HL-60/S4 treated with phorbol 12-myristate 13-acetate at 8.2 ng/mL for 4 days and 3 days (cell line): ENCODE data around the gene TNS2.

Source experiments
- in situ Hi-C: fragments of 300-500 bp; cut with MboI; formaldehyde crosslinking; loops from 2 replicates; pipeline ENCODE4 v1.15.0; 2022; ENCODE audit warnings: low sequenced_read_pairs

TNS2 gene

DNA sequence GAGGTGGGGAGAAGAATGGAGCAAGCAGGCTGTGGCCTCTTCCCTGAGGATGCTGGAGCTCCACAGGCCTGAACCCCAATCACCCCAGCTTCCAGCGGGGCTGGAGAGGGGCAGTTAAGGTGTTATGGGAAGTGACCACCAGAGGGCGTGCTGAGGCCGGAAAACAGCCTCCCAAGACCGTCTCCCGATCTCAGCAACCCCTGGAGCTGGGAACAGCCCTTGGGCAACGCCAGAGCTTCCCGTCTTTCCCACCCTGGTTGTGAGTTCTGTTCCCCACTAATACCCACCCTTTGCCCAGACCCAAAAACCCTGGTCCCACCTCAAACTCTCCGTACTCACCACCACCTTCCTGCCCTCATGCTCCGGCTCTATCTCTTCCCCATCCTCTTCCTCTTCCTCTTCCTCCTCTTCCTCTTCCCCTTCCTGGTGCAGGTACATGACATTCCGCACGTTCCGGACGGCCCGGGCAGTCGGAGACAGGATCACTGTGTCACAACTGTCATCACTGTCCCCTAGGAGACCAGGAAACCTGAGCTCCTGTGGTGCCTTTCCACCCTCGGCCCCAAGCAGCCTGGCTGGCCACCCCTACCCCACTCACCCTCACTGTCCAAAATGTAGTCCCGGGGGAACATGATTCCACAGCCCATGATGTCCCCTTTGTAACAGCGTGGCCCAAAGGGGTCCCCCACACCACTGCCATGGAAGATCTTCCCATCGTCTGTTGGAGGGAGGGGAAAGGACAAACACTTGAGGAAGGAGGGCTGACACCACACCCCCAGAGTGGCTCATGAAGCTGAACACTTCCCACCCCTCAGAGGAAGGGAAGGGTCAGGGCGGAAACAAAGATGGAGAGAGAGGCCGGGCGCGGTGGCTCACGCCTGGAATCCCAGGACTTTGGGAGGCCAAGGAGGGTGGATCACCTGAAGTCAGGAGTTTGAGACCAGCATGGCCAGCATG is 16.4 kb downstream of the TNS2 start:
- in situ Hi-C loops = loop anchor here (25.0 kb wide), 1 partner anchor 221 kb away; the partner anchor contains the start of genes MYG1 and PFDN5

- in situ Hi-C loops = loop anchor here (25.0 kb wide), 1 partner anchor 220 kb away; the partner anchor contains the start of genes MYG1 and PFDN5
Observed at GRCh38 chr12:53067074-53067992, 17.5 kb downstream of the TNS2 start.

DNA sequence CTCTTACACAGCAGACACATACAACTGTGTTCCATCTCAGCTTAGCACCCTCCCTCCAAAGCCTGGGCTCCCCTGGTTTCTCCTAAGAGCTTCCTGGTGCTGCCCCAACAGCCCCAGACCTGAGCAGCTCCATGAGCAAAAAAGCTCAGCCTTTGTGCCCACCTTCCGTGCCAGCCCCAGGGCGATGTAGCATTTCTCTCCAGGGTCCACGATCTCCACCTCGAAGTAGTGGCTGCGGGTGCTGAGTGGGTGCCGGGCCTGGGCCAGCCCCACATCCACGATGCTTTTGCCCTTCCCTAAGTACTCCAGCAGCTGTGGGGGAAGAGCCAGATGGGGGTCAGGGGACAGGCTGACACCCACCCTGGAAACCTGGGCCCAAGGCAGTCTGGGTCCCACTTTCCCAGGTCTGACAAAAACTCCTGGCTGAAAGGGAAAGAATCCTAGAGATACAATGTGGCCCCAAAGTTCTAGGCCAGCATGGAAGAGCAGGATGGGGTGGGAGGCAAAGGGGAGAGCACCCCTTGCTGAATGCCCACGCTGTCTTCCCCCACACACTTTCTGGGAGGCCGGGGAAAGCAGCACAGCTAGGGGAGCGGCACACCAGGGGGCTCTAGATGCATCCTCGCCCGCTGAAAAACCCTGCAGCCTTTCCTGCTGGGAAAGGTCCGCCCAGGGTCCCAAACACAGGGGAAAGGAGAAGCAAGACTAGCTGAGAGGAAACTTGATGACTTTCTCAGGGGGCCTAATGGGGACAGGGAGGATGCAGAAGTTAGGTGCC is 18.3 kb downstream of the TNS2 start:
- in situ Hi-C loops = loop anchor here (25.0 kb wide), 1 partner anchor 219 kb away; the partner anchor contains the start of genes MYG1 and PFDN5

DNA sequence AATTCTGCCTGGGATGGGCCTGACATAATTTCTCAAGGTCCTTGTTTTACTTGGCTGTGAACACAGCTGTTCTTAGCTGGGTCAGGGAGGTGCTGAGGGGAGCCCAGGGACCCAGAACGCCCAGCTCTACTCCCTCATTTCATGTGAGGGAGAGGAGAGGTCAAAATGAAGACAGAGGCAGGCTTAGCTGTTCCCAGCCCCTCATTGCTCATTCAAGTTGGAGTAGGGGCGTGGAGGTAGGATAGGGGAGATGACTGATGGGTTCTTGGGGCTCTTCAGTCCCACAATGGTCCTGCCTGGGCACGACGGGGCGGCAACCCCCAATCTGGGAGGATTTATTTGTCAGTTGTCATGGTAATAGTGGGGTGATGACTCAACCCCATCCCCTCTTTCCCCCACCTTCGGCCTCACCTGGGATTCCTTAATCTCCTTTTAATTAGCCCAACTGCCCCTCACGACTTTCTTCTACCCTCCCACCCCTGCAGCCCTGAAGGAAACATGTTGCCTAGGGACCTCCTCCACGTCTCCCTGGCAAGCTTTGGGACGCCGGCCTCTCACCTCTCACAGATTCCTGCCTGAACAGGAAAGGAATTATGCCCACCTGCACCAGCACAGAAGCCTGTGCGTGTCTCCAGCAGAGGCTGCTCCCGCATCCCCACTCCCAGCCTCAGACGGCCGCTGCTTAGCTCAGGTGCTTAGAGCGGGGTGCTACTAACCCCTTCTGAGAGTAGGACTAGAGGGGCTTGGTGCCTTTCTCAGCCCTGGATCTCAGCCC is 19.1 kb downstream of the TNS2 start:
- in situ Hi-C loops = loop anchor here (25.0 kb wide), 1 partner anchor 218 kb away; the partner anchor contains the start of genes MYG1 and PFDN5

DNA sequence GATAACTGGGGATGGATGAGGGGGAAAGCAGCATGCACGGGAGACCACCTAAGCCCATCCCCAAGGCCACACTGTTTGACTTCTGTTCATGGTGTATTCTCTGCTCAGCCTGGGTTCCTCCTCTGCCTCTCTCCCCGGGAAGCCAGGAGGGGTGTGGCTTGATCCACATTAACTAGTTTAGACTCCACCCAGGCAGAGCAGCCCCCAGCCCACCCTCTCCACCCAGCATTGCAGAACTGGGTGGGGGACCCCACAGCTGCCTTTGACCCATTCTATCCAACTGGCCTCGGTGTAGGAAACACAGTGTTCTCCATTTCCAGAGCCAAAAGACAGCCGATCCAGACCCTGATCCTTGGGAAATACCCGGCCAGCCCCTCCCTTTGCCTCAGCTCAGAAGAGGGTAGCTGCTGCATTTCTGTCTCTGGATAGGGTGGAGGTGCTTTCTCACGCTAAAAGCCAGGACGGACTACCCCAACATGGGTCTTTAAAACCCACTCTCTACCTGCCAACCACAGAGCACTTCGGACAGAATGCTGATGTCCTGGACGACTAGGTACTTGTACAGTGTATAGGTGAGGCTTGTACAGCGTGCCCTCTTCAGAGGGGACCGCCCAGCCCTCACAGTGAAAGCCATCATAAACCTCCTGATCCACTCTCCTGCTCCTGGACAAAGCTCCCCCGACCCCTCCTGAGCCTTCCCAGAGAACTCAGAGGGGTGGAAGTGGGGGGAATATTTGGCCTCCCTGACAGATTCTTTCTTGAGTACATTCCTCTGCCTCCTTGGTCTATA is 20.0 kb downstream of the TNS2 start:
- in situ Hi-C loops = loop anchor here (25.0 kb wide), 1 partner anchor 217 kb away; the partner anchor contains the start of genes MYG1 and PFDN5

- in situ Hi-C loops = loop anchor here (25.0 kb wide), 1 partner anchor 216 kb away; the partner anchor contains the start of genes MYG1 and PFDN5
Observed at GRCh38 chr12:53070877-53071492, 21.1 kb downstream of the TNS2 start.

GRCh38 chr12:53071591-53072551 is 22.0 kb downstream of the TNS2 start:
- in situ Hi-C loops = loop anchor here (25.0 kb wide), 1 partner anchor 215 kb away; the partner anchor contains the start of genes MYG1 and PFDN5

- in situ Hi-C loops = loop anchor here (25.0 kb wide), 1 partner anchor 213 kb away; the partner anchor contains the start of genes MYG1 and PFDN5
Observed at GRCh38 chr12:53073881-53074280, 24.0 kb downstream of the TNS2 start.

DNA sequence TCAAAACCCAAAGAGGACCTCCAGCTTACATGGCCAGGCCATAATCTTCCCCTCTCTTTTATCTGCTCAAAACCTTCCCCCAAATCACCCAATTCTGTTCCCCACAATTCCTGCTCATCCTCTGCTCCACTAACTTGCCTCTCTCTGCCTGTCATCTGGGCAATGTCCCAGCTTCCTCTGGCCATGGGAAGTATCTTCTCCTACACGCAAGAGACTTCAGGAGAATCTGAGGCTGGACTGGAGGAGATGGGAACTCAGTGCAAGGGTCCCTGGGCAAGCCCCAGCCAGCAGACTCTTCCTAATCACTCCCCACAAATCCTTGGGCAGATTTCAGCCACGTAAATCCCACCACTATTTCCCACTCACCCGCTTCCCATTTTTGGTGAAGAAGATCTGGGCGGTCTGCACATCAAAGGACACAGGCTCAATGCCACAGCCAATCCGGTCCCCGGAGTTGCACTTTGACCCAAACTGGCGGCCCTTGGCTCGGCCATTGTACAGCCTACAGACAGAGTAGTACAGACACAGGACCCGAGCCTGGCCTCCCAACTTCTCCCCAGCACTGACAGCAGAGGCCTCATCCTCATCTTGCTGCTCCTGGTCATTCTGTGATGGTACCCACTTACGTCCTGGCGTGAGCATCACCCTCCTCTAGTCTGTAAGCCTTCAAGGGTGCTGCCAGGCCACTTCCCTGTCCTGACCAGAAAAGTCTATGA is 24.6 kb downstream of the TNS2 start:
- in situ Hi-C loops = loop anchor here (25.0 kb wide), 1 partner anchor 213 kb away; the partner anchor contains the start of genes MYG1 and PFDN5

DNA sequence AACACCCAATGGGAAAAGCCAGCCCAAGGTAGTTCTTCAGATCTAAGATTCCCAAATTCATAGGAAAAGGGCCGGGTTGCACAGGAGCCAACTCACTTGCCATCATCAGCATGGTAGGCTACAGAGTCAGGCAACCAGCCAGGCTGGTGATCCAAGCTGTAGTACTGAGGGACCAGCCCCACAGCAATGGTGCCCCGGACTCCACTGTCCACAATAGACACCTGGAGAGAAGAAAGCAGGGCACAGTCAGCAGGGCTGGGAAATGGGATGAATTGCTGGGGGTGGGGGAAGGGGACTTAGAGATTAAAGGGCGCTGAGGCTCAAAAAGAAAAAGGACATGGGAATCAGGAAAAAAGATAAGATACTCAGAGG is 25.1 kb downstream of the TNS2 start:
- in situ Hi-C loops = loop anchor here (25.0 kb wide), 1 partner anchor 212 kb away; the partner anchor contains the start of genes MYG1 and PFDN5

DNA sequence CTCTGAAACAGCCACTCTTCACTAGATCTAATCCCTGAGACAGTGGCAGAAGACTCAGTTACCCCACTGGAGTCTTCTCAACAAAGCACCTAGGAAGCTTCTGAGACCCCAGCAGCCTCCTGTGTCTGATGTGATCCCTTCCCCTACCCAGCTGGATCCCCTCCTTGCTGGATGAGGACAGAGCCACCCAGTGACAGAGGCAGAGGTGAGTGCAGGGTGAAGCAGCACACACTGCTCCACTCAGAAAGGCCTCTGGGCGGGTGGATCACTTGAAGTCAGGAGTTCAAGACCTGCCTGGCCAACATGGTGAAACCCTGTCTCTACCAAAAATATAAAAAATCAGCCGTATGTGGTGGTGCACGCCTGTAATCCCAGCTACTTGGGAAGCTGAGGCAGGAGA is 26.6 kb downstream of the TNS2 start:
- in situ Hi-C loops = no loop called here

DNA sequence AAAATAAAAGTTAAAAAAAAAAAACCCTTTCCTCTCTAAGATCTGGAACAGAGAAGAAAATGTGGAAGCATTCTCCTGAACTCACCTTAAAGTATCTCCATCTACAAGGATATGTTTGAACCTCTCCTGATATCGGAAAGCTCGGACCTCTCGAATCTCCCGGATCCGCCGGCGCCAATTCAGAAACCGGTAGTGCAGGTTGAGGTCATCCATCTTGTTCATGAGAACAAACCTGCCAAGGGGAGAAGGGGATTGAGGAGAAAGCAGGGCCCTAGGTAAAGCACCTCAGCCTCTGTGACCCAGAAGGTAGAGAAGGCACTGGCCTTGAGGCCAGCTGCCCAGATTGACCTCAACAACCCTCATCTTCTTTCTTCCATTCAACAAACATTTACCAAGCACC is 27.2 kb downstream of the TNS2 start:
- in situ Hi-C loops = no loop called here

DNA sequence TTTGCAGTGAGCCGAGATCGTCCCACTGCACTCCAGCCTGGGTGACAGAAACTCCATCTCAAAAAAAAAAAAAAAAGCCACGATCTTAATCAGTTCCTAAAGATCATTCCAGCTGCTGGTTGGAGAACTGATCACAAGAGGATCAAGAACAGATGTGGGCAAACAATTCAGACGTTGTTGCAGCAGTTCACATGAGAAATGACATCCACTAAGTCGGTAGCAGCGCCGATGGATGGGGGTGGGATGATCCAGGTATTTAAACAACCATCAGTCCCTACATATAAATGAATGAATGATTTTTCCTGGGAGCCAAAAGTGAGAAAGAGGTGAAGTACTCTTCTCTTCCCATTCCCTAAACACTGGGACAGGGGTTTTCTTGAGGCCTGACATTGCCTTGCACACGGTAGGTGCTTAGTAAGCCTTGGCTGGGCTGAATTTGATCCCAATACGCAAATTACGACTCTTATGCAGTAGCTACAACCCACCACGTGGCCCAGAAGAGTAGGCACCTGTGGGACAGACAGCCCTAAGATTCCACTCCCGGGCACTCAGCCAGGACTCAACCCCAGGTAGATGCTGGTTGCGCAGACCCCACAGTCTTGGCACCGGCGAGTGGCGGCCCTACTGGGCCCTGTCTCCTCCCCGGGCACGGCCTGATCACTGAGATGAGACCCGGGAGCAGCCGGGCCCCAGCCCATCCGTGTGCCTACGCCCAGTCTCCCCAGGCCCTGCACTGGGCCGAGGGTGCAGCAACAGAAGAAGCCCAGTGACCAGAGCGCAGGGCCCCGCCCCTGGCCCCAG is 28.8 kb downstream of the TNS2 start:
- in situ Hi-C loops = no loop called here

DNA sequence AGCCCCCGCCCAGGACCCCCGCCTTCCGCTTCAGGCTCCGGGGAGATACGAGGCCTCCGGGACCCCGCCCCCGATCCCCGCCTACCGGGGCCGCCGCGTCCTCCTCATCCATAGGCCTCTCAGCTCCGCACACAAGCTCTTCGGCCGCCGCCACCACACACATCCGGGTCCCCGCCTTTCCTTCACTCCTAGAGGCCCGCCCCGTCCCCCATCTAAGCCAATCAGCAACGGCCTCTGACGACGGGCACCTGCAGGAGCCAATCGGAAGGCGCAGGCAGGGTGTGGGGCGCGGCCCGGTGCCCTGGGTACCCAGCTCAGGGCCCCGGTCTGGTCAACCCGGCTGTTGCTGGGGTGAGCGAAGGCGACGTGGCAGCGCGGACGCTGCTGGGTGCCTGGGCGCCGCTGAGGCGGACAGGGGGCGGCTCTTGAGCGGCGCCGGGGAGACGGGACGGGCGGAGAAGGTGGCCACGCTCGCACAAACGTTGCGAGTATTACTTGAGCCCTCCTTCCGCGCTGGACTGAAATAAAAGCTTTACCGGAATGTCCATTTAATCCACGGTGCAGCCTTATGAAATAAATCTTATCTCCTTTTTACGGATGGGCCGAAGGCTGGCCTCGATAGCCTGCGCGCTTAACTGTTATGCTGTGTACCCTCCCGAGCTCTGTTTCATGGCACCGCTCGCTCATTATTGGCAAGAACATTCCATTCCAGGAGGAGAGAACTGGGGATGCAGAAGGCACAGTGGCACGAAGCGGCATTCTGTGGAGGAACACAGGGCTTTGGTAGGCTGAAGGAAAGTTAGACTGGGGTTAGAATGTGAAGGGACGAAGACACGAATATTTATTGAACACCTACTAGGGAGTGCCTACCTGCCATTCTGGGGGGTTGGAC is 29.6 kb downstream of the TNS2 start, which contains the start of gene SPRYD3:
Gene SPRYD3 (minus strand): TSS at position 165 of the 892 bp plus-strand sequence. CDS start 57 bp downstream, at position 108.
- in situ Hi-C loops = no loop called here
